ENCODE measurements around the gene CTTNBP2. TPM values are rescaled to one million over a fixed set of nuclear protein-coding genes. Genes with fewer than 3 reads are reported as not detected.

The CTTNBP2 gene
- total and polyA plus RNA-seq, 10 of the 15 experiments (the other 5 are each of a cell fraction or from before 2014, with no cell fraction given), result 0.04 to 0.43 TPM; not detected in 8

- no peak for TF ChIP-seq E2F4 (IDR thresholded peaks at IDR 0.05; ENCODE audit: low read depth, low read length)
- TF ChIP-seq ZZZ3 (IDR thresholded peaks at IDR 0.05; ENCODE audit: control insufficient read depth, insufficient read length, low read depth), result no peak
- no peak for TF ChIP-seq ATF7 (IDR thresholded peaks at IDR 0.05; ENCODE audit: low read depth)
- no peak for TF ChIP-seq GATAD2B (conservative IDR thresholded peaks at IDR 0.05; ENCODE audit: low read depth)
- TF ChIP-seq FOXK2 (IDR thresholded peaks at IDR 0.05), result no peak
- TF ChIP-seq KLF5 (IDR thresholded peaks at IDR 0.05; ENCODE audit: partially characterized antibody), result no peak
- TF ChIP-seq, protein P1, sequence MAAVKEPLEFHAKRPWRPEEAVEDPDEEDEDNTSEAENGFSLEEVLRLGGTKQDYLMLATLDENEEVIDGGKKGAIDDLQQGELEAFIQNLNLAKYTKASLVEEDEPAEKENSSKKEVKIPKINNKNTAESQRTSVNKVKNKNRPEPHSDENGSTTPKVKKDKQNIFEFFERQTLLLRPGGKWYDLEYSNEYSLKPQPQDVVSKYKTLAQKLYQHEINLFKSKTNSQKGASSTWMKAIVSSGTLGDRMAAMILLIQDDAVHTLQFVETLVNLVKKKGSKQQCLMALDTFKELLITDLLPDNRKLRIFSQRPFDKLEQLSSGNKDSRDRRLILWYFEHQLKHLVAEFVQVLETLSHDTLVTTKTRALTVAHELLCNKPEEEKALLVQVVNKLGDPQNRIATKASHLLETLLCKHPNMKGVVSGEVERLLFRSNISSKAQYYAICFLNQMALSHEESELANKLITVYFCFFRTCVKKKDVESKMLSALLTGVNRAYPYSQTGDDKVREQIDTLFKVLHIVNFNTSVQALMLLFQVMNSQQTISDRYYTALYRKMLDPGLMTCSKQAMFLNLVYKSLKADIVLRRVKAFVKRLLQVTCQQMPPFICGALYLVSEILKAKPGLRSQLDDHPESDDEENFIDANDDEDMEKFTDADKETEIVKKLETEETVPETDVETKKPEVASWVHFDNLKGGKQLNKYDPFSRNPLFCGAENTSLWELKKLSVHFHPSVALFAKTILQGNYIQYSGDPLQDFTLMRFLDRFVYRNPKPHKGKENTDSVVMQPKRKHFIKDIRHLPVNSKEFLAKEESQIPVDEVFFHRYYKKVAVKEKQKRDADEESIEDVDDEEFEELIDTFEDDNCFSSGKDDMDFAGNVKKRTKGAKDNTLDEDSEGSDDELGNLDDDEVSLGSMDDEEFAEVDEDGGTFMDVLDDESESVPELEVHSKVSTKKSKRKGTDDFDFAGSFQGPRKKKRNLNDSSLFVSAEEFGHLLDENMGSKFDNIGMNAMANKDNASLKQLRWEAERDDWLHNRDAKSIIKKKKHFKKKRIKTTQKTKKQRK (IDR thresholded peaks at IDR 0.05; ENCODE audit: low read depth, low read length), result no peak
- no peak for TF ChIP-seq BCL11A (IDR thresholded peaks at IDR 0.05; ENCODE audit: low read depth, low read length)
- TF ChIP-seq NFIC (IDR thresholded peaks at IDR 0.05; ENCODE audit: low read depth, low read length), result no peak
- TF ChIP-seq, protein P2, sequence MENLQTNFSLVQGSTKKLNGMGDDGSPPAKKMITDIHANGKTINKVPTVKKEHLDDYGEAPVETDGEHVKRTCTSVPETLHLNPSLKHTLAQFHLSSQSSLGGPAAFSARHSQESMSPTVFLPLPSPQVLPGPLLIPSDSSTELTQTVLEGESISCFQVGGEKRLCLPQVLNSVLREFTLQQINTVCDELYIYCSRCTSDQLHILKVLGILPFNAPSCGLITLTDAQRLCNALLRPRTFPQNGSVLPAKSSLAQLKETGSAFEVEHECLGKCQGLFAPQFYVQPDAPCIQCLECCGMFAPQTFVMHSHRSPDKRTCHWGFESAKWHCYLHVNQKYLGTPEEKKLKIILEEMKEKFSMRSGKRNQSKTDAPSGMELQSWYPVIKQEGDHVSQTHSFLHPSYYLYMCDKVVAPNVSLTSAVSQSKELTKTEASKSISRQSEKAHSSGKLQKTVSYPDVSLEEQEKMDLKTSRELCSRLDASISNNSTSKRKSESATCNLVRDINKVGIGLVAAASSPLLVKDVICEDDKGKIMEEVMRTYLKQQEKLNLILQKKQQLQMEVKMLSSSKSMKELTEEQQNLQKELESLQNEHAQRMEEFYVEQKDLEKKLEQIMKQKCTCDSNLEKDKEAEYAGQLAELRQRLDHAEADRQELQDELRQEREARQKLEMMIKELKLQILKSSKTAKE (IDR thresholded peaks at IDR 0.05; ENCODE audit: low read depth, poor library complexity, severe bottlenecking), result no peak
- no peak for TF ChIP-seq JUND (IDR thresholded peaks at IDR 0.05; ENCODE audit: low read depth, low read length)
- no peak for TF ChIP-seq TARDBP (IDR thresholded peaks at IDR 0.05; ENCODE audit: borderline replicate concordance)
- TF ChIP-seq ETV6 (conservative IDR thresholded peaks at IDR 0.05 in 1 of 2, IDR thresholded peaks at IDR 0.05 in 1 of 2; ENCODE audit: borderline replicate concordance in 1 of 2, low read depth in 1 of 2), result no peak
These were observed 44.4 kb downstream of the CTTNBP2 start (continued) for GRCh38 chr7:117828825-117829224.
